Erythroblast (primary cell): ENCODE data around the gene ATRIP.

Experiments
- GATA1 ChIP-seq: IDR thresholded peaks from 2 replicates; pipeline ENCODE4 v1.6.1; 2011; ENCODE audit warnings: low read depth, mild to moderate bottlenecking, control low read depth, low read length, moderate library complexity
- POLR2A ChIP-seq: IDR thresholded peaks from 2 replicates; pipeline ENCODE4 v1.6.1; 2011; ENCODE audit warnings: mild to moderate bottlenecking, low read length

DNA sequence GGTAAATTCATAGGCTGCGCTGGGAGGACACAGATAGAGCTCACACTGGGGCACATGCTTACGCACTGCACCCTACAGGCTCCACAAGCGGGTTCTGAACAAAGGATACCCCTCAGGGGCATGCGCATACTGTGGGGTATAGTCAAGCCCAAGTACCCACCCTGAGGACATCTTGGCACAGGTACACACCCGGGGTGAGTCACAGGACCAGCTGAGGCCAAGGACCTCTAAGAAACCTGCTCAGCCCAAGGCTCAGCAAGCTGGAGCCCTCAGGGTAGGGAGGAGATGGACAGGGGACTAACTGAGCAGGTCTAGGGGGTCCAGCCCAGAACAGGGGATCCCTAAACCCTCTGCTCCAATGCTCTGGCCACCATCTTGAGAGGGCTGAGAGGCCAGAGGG is 54.1 kb downstream of the ATRIP start:
- TF ChIP-seq POLR2A (no peak), GATA1 (no peak)
